Measurements from ENCODE around the gene DNAJC8.

- TF ChIP-seq CTCF (conservative IDR thresholded peaks at IDR 0.05; ENCODE audit: low read depth, low read length) (no peak), RAD21 (IDR thresholded peaks at IDR 0.05; ENCODE audit: low read length) (no peak), POLR2A (IDR thresholded peaks at IDR 0.05; ENCODE audit: low read depth, low read length) (no peak), RCOR1 (IDR thresholded peaks at IDR 0.05; ENCODE audit: insufficient replicate concordance, low read length) (no peak), MAZ (IDR thresholded peaks at IDR 0.05; ENCODE audit: borderline replicate concordance, low read depth, low read length) (no peak), MXI1 (IDR thresholded peaks at IDR 0.05; ENCODE audit: borderline replicate concordance, low read depth, low read length) (no peak), SMC3 (IDR thresholded peaks at IDR 0.05; ENCODE audit: low read depth, low read length) (no peak), BHLHE40 (IDR thresholded peaks at IDR 0.05; ENCODE audit: low read depth, low read length) (no peak), ELK1 (IDR thresholded peaks at IDR 0.05; ENCODE audit: borderline replicate concordance, low read depth, low read length) (no peak), FOS (IDR thresholded peaks at IDR 0.05; ENCODE audit: low read depth, low read length) (no peak)
These were observed 73.1 kb downstream of the DNAJC8 start for GRCh38 chr1:28159680-28160079.
